Mesenchymal stem cell (in vitro differentiated cells and primary cell): ENCODE measurements around the gene RSRC2.
A peak's percentile ranks its signal among the peaks of the same experiment; 100 is the strongest.
"Not testable (repeated sequence)": the region's sequence is repeated elsewhere in the genome, so short reads cannot be mapped to it uniquely, and the experiment has no call there.

ENCODE experiments used
- DNase-seq: peaks from one replicate; pipeline ENCODE4 v3.0.0-alpha.2; 2013
- H2AFZ ChIP-seq: one replicate; pipeline ENCODE4 v1.6.1; 2013; ENCODE audit warnings: low read depth, mild to moderate bottlenecking, control low read depth, inconsistent platforms, low read length, moderate library complexity
- H2AK5ac ChIP-seq: 2 replicates; pipeline ENCODE4 v1.6.1; 2013; ENCODE audit warnings: low read length, moderate library complexity, mild to moderate bottlenecking, inconsistent platforms; ENCODE audit not compliant: severe bottlenecking
- H2BK120ac ChIP-seq: one replicate; pipeline ENCODE4 v1.6.1; 2013; ENCODE audit warnings: low read depth, mild to moderate bottlenecking, inconsistent platforms, low read length, moderate library complexity
- H2BK12ac ChIP-seq, 2 experiments: one replicate each; pipeline ENCODE4 v1.6.1; 2013; ENCODE audit warnings: inconsistent platforms in 2 of 2, low read length in 2 of 2, mild to moderate bottlenecking in 2 of 2, moderate library complexity in 2 of 2, control low read depth in 1 of 2
- H2BK15ac ChIP-seq: one replicate; pipeline ENCODE4 v1.6.1; 2013; ENCODE audit warnings: mild to moderate bottlenecking, low read depth, inconsistent platforms; ENCODE audit not compliant: poor library complexity, severe bottlenecking
- H2BK5ac ChIP-seq: 2 replicates; pipeline ENCODE4 v1.6.1; 2013; ENCODE audit warnings: low read depth, mild to moderate bottlenecking, low read length, control low read depth, inconsistent platforms; ENCODE audit not compliant: poor library complexity, severe bottlenecking
- H3K14ac ChIP-seq, 2 experiments: one replicate each; pipeline ENCODE4 v1.6.1; 2013; ENCODE audit warnings: inconsistent platforms in 2 of 2, low read length in 2 of 2, control low read depth in 1 of 2, mild to moderate bottlenecking in 1 of 2, moderate library complexity in 1 of 2
- H3K18ac ChIP-seq, 2 experiments: one replicate each; pipeline ENCODE4 v1.6.1; 2013; ENCODE audit warnings: inconsistent platforms in 2 of 2, low read length in 2 of 2, control low read depth in 1 of 2, low read depth in 1 of 2, mild to moderate bottlenecking in 1 of 2
- H3K23ac ChIP-seq, 2 experiments: one replicate each; pipeline ENCODE4 v1.6.1; 2013; ENCODE audit warnings: inconsistent platforms in 2 of 2, low read length in 2 of 2, mild to moderate bottlenecking in 2 of 2, moderate library complexity in 2 of 2, control low read depth in 1 of 2
- H3K27ac ChIP-seq: 2 replicates; pipeline ENCODE4 v1.5.1; 2013; ENCODE audit warnings: mild to moderate bottlenecking, moderate library complexity, low read length, control low read depth, inconsistent platforms; ENCODE audit not compliant: poor library complexity, severe bottlenecking
- H3K27me3 ChIP-seq, 2 experiments: 2 replicates each; pipeline versions ENCODE4 v1.6.1 to v1.7.0; 2013; ENCODE audit warnings: low read length in 2 of 2, mild to moderate bottlenecking in 2 of 2, moderate library complexity in 2 of 2, control low read depth in 1 of 2, inconsistent platforms in 1 of 2; ENCODE audit not compliant: control insufficient read depth in 1 of 2, insufficient read depth in 1 of 2
- H3K36me3 ChIP-seq, 2 experiments: 2 replicates each; pipeline versions ENCODE4 v1.6.1 to v1.7.0; 2013; ENCODE audit warnings: low read length in 2 of 2, control low read depth in 1 of 2, inconsistent platforms in 1 of 2, low read depth in 1 of 2, mild to moderate bottlenecking in 1 of 2; ENCODE audit not compliant: insufficient read depth in 2 of 2, control insufficient read depth in 1 of 2
- H3K4ac ChIP-seq, 2 experiments: one replicate each; pipeline ENCODE4 v1.6.1; 2013; ENCODE audit warnings: inconsistent platforms in 2 of 2, low read length in 2 of 2, mild to moderate bottlenecking in 2 of 2, moderate library complexity in 2 of 2, control low read depth in 1 of 2, low read depth in 1 of 2
- H3K4me1 ChIP-seq: 2 replicates; pipeline ENCODE4 v1.6.1; 2013; ENCODE audit warnings: low read depth, low read length, control low read depth; ENCODE audit not compliant: control insufficient read depth, insufficient read depth
- H3K4me2 ChIP-seq: 2 replicates; pipeline ENCODE4 v1.6.1; 2013; ENCODE audit warnings: low read length, mild to moderate bottlenecking, inconsistent platforms; ENCODE audit not compliant: poor library complexity, severe bottlenecking
- H3K4me3 ChIP-seq, 2 experiments: 2 replicates each; pipeline versions ENCODE4 v1.5.1 to v1.7.0; 2013; ENCODE audit warnings: low read length in 2 of 2, mild to moderate bottlenecking in 2 of 2, control low read depth in 1 of 2, low read depth in 1 of 2; ENCODE audit not compliant: insufficient read depth in 1 of 2
- H3K79me1 ChIP-seq: replicated peaks from 2 replicates; pipeline ENCODE4 v1.6.1; 2013; ENCODE audit warnings: mild to moderate bottlenecking, control low read depth, low read length, inconsistent platforms; ENCODE audit not compliant: poor library complexity, severe bottlenecking
- H3K9ac ChIP-seq: 2 replicates; pipeline ENCODE4 v1.7.0; 2013; ENCODE audit warnings: mild to moderate bottlenecking, low read length, moderate library complexity
- H3K9me3 ChIP-seq: 2 replicates; pipeline ENCODE4 v1.7.0; 2013; ENCODE audit warnings: mild to moderate bottlenecking, low read length; ENCODE audit not compliant: control insufficient read depth
- H4K8ac ChIP-seq: one replicate; pipeline ENCODE4 v1.6.1; 2013; ENCODE audit warnings: inconsistent platforms, mild to moderate bottlenecking, low read length, moderate library complexity
- H4K91ac ChIP-seq: one replicate; pipeline ENCODE4 v1.6.1; 2013; ENCODE audit warnings: mild to moderate bottlenecking, low read length, inconsistent platforms
- WGBS: methylation state at CpG from one replicate; pipeline ENCODE4 v1.1.7; 2013; ENCODE audit warnings: mixed read lengths; 5-methylcytosine and 5-hydroxymethylcytosine counted together

RSRC2 gene

GRCh38 chr12:122473543-122474323 is 53.0 kb downstream of the RSRC2 start:
- Histone ChIP-seq H3K4me3 (no peak overlapping the region), H2AK5ac (no peak overlapping the region), H3K18ac (no peak overlapping the region), H2BK15ac (no peak overlapping the region), H3K14ac (no peak overlapping the region), H3K4ac (no peak overlapping the region), H4K91ac (no peak overlapping the region), H3K27ac (no peak overlapping the region), H2AFZ (no peak overlapping the region), H3K9me3 (no peaks in the 10 kb centered on the region), H3K9ac (peak overlapping the region; percentile 1), H2BK12ac (no peak overlapping the region), H4K8ac (no peak overlapping the region), H3K36me3 (peaks cover 42 to 62% of the 10 kb centered on the region in 2 experiments), H3K23ac (no peak overlapping the region), H2BK5ac (no peak overlapping the region), H3K4me1 (peaks cover 3% of the 10 kb centered on the region), H2BK120ac (no peak overlapping the region), H3K79me1 (peaks cover 8% of the 10 kb centered on the region), H3K4me2 (no peak overlapping the region), H3K27me3 (no peaks in the 10 kb centered on the region)
- 84% methylated on average over 16 of the region's 19 CpGs for WGBS
- DNase-seq: peak; percentile 34

- 67% methylated on average over 2 of the region's 3 CpGs for WGBS
- DNase-seq: peak; percentile 82
- no peak overlapping the region for H2BK120ac ChIP-seq
- no peak overlapping the region for H3K4me2 ChIP-seq
- H3K36me3 ChIP-seq: peaks cover 30 to 46% of the 10 kb centered on the region in 2 experiments
- H3K14ac ChIP-seq: no peak overlapping the region
- H3K27ac ChIP-seq: peak overlapping the region; percentile 61
- H3K4me3 ChIP-seq: no peak overlapping the region
- peaks cover 8% of the 10 kb centered on the region for H3K79me1 ChIP-seq
- H2BK5ac ChIP-seq: no peak overlapping the region
- peaks cover 3% of the 10 kb centered on the region for H3K4me1 ChIP-seq
- H3K9ac ChIP-seq: peak overlapping the region; percentile 58
- no peak overlapping the region for H2AFZ ChIP-seq
- H3K4ac ChIP-seq: no peak overlapping the region
- no peak overlapping the region for H2AK5ac ChIP-seq
- no peak overlapping the region for H3K18ac ChIP-seq
- H3K9me3 ChIP-seq: no peaks in the 10 kb centered on the region
- no peak overlapping the region for H4K8ac ChIP-seq
- H4K91ac ChIP-seq: no peak overlapping the region
- H2BK12ac ChIP-seq: no peak overlapping the region
- H2BK15ac ChIP-seq: no peak overlapping the region
- H3K23ac ChIP-seq: no peak overlapping the region
- H3K27me3 ChIP-seq: no peaks in the 10 kb centered on the region
Measured at GRCh38 chr12:122471324-122472226, 55.2 kb downstream of the RSRC2 start.

GRCh38 chr12:122470576-122470975 is 56.2 kb downstream of the RSRC2 start:
- not testable (repeated sequence) for H3K4me3 ChIP-seq, DNase-seq, H3K4me2 ChIP-seq, H3K9ac ChIP-seq, H2BK15ac ChIP-seq, H3K27ac ChIP-seq, H3K18ac ChIP-seq, H2BK12ac ChIP-seq, H3K14ac ChIP-seq, H3K9me3 ChIP-seq, H2BK5ac ChIP-seq, H3K4ac ChIP-seq, H2AFZ ChIP-seq, H4K8ac ChIP-seq, H3K4me1 ChIP-seq, H3K79me1 ChIP-seq, H3K27me3 ChIP-seq, H3K23ac ChIP-seq, H4K91ac ChIP-seq, H2BK120ac ChIP-seq, H2AK5ac ChIP-seq
- WGBS: over 99% methylated on average over 7 of the region's 7 CpGs
- H3K36me3 ChIP-seq: peaks cover 22 to 36% of the 10 kb centered on the region in 2 experiments

- H2AK5ac ChIP-seq, H2AFZ ChIP-seq, H4K8ac ChIP-seq, H3K4ac ChIP-seq, H2BK15ac ChIP-seq, H3K9me3 ChIP-seq, DNase-seq, H3K27me3 ChIP-seq, H3K23ac ChIP-seq, H3K79me1 ChIP-seq, H3K18ac ChIP-seq, H3K4me1 ChIP-seq, H3K4me3 ChIP-seq, H3K9ac ChIP-seq, H3K14ac ChIP-seq, H4K91ac ChIP-seq, H2BK5ac ChIP-seq, H3K4me2 ChIP-seq, H2BK12ac ChIP-seq, H2BK120ac ChIP-seq, H3K27ac ChIP-seq: not testable (repeated sequence)
- peaks cover 16 to 29% of the 10 kb centered on the region in 2 experiments for H3K36me3 ChIP-seq
- 96% methylated on average over 6 of the region's 6 CpGs for WGBS
Measured at GRCh38 chr12:122469856-122470255, 56.9 kb downstream of the RSRC2 start.
